Glomerular visceral epithelial cell (primary cell): Measurements from ENCODE around the gene UVRAG.

Source experiments
- DNase-seq: peaks from one replicate; pipeline ENCODE4 v3.0.0-alpha.2; 2016; ENCODE audit errors: extremely low spot score

The UVRAG gene

DNA sequence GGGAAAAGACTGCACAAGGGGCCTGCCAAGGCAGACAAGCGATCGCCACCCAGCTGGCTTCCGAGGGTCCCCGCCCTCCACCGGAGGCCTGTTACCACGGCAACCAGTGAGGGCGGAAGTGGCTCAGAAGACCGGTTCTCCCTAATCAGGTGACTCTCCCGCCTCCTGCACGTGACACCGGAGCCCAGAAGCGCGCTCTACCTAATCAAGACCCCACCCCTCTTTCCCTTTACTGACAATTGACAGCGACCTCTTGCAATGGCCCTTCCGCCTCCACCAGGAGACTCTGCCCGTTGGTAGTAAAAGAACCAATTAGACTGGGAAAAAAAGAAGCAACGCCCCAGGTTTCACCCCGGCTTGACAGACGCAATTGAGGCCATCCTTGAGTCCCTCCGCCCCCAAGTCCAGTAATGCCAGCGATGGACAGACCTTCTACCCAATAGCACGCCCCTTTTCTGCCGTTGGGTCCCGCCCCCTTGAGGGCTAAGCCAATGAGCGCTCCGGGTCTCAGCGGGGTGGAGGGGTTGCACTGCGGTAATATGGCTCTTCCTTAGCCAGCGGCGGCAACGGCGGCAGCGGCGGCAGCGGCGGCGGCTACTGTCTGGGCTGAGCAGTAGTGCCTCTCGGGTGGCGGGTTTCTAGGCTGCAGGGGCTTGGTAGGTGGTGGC is at the start of gene UVRAG:
Gene UVRAG (plus strand): TSS at position 534 of the 668 bp plus-strand sequence. CDS start 198 bp downstream, outside the sequence.
- peak; percentile 99 for DNase-seq

DNA sequence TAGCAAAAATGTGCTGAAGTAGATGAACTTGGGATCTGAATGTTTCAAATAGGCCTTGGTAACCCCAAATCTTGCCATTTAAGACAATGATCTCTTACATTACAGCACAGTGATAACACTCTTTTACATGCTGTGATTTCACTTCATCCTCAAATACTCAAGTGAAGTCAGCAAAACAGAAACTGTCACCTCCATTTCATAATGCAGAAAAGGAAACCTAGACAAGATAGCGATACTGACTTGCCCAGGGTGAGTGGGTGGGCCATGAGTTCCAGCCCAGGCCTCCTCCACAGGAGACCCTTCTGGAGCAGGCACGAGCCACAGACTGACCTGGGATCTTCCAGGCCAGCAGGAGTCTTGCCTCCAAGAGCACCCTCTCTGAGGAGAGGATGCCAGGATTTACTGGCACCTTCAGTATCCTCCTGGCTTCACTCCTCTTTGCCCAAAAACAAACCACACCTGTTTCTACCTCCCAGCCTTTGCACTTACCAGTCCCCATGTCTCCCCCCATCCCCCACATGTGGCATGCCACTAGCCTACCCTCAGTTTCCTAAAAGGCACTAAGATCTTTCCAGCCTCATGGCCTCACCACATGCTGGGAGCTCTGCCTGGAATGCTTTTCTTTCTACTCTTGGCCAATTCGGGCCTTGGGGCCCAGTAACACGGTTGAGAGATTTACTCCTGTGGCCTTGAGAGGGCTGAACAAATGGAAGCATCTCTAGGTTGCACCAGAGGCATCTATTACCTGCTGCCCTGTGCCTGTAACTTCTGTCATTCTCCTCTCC is 48.4 kb upstream of the UVRAG start:
- DNase-seq: no peak

DNA sequence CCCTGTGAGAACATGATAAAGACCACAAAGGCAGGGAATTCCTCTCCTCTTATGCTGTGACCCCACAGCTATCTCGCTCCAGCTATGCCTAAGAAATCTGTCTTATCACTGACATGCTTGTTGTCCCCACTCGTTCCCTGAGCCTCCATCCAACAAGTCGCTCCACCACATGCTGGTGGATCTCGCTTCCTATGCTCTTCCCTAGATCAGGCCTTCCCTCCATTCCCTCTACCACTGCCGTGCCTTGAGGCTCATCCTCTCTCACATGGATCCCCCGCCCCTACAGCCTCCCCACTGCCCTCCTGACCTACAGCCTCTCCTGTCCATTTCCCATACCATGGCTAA is 47.8 kb upstream of the UVRAG start:
- DNase-seq: no peak

DNA sequence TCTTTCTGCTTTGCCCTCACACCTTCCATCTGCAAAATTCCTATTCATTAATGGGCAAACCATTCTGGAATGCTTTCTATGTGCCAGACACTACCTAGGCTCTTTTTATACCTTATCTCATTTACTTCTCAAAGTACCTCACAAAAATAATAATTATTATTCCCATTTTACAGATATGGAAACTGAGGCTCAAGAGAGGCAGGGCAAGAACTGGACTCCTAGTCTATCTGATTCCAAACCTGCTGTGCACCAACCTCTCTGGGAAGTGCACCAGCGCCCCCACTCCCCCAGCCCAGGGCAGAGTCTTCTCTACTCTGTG is 47.3 kb upstream of the UVRAG start:
- no peak for DNase-seq

DNA sequence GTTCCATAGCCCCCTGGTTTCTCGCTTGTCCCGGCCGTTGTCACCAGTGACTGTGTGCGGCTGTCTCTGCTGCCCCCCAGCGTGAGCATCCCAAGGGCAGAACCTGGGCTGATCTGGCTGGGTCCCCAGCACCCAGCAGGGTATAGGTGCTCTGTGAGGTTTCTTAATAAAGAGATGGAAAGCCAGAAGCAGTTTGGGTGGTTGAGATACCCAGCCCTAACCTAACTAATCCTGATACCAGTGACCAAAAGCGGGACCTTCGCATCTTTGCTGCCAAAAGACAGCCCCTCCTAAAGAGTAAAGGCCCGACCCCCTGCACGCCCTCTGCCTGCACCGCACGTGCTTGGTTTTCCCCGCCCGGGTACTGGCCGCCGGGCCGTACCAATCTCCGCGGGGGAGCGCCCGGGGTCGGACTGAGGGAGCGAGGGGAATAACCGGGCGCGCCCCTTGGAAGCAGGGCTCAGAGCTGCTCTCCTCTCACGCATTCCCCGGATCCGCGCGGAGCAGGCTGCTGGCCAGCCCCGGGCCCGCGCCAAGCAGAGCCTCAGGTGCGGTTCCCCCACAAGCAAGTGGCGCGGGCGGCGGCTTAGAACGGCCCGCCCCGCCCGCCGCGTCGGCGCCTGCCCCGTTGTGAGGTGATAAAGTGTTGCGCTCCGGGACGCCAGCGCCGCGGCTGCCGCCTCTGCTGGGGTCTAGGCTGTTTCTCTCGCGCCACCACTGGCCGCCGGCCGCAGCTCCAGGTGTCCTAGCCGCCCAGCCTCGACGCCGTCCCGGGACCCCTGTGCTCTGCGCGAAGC is 46.7 kb upstream of the UVRAG start, which contains the start of gene DGAT2:
Gene DGAT2 (plus strand): TSS at position 667 of the 797 bp plus-strand sequence. CDS start 214 bp downstream, outside the sequence.
- peak; percentile 53 for DNase-seq

DNA sequence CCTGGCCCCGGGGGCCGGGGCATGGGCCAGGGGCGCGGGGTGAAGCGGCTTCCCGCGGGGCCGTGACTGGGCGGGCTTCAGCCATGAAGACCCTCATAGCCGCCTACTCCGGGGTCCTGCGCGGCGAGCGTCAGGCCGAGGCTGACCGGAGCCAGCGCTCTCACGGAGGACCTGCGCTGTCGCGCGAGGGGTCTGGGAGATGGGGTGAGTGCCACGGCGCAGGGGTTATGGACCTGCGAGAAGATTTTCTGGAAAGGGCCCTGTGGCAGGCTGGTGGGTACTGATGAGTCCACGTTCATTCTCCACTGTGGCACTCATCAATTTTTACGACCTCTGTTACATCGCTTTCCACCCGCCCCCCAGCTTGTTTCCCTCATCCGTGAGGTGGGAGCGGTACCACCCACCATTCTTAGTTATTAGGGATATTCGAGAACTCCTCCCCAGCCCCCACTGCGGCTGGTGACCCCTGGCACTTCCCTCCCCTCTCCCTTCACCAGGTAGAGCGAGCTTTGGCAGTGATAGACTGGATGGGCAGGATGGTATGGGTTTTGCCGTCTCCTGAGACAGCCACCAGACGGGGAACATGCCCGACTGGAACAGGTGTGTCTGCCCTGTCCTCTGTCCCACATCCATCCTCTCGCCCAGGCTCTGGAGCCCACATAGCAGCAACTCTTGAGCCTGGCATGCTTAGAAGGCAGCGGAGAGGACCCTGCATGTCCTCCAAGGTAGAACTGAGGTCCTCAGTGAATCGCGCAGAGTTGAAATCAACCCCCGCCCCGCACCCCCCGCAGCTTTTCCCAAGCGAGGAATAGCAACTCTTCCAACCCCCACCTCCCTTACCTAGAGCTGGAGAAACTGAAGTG is 45.9 kb upstream of the UVRAG start:
- DNase-seq: no peak

DNA sequence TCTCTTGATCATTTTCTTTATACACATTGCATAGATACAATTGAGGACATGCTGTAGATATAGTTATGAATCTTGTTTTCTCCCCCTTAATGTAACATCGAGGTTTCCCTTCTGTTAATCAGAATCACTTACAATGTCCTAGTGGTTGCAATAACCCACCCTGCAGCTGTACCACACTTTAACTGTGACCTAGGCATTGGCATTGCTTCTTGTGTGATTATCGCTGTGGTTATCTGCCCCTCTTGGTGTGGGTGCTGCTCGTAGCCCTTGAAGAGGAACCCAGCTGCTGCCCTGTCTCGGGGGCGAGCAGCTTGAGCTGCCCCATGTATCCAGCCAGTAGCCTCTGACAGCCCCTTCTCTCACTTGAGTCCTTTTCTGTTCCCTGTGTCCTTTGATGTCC is 44.9 kb upstream of the UVRAG start:
- no peak for DNase-seq

DNA sequence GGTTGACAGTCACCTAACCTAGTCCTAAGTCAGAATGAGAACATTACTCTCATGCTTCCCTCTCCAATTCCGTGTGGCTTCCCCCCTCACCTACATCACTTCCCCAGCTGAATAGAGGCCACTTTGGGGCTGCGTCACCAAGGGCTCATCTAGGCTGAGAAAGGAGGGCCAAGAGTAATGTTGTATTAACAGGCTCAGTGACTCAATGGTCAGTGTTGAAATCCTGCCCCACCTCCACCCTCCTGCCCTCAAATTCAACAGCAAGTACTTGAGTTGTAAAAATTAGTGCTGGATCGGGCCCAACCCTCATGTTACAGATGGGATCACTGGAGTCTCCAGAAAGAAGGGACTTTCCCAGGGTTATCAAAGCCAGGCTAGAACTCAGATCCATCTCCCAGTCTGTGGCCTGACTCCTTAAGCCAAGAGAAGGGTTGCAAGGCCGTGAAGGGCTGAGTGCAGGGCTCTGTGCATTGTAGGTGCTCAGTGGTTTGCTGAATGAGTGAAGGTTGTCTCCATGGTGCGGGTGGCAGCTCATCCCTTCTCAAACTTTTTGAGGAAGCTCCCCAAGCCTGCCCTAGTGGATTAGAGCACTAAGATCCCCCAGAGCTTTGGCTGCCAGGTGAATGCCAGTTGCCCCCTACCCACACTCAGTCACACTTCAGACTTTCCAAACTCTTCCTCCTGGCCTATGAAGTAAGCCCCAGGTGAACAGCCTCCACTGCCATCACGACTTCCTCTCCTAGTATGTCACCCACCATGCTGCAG is 43.2 kb upstream of the UVRAG start:
- DNase-seq: peak; percentile 13

DNA sequence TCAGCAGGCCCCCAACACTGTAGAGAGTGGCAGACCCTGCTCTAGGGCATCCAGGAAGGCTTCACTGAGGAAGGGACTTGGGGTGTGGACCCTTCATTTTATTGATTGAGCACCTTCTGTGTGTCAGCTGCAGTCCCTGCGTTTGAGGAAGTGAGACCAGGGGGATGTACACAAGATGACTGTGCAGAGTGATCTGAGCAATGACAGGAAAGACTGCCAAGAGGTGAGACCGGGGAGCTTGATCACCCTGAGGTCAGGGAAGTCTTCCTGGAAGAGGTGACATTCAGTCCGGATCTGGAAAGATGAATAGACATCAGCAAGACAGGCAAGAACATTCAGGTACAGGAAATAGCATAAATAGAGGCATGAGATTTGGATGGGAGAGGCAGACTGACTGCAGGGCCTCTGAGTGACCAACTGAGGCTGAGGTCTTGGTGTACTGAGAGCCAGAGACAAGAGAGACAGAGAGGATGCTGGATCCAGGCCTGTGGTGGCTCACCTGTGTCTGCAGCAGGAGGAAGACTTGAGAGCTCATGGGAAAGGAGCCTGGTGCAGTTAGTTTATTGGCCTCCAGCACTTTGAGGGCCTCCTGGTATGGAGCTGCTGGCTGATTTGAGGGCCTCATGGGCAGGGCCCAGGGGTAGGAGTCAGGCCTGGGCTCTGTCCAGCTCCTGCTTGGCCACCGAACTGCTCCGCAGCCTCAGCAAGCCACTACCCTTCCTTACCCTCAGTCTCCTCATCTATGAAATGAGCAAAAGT is 41.2 kb upstream of the UVRAG start:
- DNase-seq: no peak

DNA sequence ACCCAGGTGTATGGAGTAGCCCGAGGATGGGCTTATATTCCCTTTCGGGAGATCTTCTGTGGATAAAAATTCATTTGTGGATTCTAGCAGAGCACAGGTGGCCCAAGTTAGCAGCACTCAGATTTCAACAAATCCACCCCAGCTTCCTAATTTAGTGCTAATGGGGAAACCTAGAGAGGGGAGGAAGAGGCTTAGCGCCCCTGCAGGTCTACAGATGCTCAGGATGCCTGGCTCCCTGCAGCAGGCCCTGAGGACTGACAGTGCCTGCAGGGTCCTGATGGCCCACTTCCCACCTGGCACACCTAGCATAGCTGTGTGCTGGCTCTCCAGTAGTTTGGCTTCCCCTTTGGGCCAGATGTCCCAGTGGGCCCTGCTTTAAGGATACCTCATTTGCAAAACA is 40.0 kb upstream of the UVRAG start:
- DNase-seq: no peak

DNA sequence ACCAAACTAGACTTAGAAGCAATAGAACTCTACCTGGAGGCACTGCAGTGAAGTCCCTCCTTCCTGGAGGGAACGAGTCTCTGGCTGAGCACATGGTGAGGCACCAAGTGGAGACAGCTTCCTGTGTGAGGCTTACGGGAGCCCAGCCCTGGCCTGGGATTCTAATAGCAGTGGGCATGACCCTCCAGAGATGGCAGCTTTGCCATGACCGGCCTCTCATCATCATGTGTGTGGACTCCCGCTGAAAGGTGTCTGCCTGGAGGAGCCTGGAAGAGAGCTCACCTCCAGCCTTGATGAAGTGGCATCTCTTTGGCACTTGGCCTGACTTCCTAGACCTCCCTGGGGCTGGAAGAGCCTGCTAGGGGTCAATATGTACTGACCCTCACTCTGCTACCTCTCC is 38.5 kb upstream of the UVRAG start:
- no peak for DNase-seq

DNA sequence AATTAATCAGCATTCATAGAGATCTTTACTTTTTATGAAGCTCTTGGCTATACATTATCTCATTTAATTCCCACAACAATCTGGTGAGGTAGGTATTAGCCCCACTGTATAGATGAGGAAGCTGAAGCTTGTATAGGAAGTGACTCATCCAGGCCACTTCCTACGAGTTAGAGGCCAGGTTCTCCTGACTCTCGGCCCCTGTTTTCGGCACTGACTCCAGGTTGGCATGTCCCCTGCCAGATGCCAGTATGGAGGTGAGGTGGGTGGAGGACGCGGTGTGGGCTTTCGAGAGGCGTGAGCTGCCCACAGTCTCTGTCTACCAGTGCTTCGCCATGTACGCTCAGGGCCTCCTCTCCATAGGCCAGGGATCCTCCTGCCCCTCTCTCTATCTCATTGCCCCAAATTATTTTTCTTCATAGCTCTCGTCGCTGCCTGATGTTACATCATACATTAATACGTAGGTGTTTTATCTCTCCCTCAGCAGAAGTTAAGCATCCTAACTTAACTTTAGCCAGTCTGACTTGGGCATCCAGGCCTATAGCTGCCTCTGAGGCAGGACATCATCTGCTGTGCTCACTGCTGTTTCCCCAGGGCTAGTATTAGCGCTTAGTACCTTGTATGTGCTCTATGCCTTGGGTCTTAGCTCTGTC is 37.4 kb upstream of the UVRAG start:
- DNase-seq: no peak

DNA sequence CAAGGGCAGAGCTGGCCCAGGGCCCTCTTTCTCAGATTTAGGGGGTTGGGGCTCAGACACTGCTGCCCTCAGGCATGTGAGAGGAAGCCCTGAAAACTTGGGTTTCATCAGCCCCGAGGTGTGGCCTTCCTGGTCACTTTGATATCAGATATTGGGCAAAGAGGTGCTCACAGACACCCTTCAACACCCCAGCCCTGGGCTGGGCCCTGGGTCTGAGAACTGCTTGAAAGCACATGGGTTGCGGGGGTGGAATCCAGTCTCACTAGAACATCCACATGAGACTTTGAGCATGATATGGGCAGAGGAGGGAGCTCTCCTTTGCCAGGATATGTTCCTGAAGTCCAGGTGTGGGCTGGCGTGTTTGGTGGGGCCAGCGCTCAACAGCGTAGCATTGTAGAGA is 36.0 kb upstream of the UVRAG start:
- DNase-seq: no peak

DNA sequence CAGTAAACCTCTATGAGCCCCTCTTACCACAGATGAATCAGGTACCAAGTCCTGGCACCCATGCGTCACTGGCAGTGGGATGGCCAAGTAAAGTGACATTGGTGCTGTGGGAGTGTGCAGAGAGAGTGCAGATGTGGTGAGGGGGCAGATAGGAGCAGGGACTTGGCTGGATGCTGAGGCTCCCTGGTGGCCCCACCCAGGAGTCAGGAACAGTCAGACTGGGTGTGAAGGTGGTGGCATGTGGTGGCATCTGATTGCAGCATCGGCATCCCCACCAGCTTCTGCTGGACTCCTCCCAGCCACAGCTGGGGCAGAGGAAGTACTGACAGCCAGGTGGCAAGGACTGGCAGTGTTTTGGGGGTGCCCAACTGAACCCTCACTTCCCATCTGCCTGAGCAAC is 35.0 kb upstream of the UVRAG start:
- DNase-seq: no peak

DNA sequence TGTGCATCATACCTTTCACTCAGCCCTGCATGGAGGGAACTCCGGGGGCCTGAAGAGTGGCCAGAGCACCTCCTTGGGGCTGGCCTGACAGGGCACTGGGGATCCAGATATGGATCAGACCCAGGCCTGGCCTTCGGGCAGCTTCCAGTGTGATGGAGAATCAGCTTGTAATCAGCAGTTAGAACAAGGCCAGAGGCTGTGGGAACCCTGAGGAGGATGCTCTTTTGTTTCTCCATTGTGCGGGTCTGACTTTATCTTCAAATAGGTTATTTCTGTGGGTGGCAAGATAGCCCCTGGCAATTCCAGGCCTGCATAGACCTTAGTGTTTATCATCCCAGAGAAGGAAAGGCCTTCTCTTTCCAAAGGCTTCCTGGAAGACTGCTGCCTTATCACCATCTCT is 34.1 kb upstream of the UVRAG start:
- DNase-seq: no peak

DNA sequence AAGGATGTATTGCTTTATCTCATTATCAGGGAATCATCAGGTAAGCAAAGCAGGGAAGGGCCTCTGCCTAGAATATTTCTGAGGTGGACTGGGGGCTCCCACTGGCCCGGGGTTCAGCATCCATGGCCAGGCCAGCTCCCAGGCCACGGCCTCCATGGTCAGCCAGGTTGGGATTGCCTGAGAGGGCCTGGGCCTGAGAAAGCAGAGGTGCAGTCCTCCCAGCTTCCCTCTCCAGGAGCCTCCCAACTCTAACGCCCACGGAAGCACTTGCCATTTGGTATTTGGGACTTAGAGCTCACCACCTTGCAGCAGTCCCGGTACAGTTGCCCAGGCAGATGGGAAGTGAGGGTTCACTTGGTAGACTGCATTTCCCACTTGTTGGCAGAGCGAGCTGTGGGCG is 33.7 kb upstream of the UVRAG start:
- no peak for DNase-seq

DNA sequence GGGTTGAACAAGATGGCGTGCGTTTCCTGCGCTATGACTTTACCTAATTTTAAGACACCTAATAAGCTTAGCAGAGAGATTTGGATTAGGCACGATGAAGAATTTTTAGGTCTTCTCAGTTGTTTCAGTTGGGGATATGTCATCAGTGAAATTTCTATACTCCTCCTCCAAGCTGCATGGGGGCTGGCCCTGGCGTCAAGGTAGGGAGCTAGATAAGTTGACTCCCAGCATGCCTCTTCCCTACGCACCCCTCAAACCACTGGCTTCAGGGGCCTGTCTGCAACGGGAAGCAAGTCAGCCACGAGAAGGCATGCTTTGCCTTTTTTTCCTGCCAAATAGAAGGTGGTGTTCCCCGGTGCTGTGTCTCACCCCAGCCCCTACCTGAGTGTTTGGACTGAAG is 33.2 kb upstream of the UVRAG start:
- DNase-seq: no peak

DNA sequence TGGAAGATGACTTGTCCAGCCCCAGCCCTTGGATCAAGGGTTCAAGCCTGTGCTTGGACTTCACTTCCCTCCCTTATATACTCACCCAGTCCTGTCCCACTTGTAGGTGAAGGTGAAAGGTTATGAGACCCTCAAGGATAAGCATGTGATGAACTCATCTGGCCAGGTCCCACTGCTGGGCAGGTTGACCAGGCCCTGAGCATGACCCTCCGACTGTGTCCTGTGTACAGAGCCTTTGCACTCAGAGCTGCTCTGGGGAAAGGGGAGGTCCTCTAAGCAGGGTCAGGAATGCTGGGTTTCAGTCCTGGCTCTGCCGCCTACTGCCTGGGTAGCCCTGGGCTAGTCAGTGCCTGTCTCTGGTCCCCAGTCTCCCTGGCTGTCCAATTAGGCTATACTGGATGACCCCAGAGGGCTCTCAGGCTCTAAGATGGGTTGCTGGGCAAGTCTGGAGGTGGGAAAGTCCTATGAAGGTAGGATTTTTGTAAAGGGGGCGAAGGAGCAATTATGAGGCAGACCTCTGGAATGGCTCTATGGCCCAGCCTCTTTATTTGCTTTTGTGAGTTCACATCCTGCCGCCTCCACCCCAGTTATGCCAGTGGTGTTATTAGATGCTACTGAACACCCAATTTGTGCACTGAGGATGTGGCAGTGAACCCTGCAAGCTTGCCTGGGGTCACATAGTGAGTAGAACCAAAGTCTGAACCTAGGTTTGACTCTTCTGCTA is 32.3 kb upstream of the UVRAG start:
- no peak for DNase-seq

DNA sequence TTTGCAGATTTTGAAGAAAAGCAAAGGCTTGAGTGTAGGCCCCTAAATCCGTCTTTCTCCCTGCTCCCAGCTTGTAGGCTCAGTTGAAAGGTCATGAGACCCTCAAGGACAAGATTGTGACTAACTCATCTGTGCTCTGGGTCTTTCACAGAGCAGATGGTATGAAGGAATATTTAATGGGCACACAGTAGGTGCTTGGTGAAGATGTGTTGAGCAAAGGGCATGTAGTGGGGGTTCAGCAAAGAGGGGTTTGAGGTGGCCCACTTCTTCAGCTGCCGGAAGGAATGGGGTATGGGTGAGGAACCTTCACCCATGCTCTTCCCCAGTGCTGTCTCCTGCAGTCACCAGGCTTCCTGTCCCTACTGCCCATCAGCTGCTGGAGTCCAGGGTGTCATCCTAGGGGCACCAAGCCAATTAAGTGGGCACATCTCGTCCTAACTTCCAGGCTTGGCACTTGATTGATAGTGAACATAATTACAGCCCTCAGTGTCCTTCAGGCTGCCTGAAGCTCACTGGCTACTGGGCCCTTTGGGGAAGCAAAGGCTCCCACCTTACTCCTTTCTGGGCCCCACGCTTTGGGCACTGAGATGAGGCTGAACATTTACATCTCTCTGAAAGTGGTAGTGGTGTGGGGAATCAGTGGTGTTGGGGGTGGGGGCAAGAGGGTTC is 31.5 kb upstream of the UVRAG start:
- DNase-seq: no peak
